H1 (cell line): Measurements from ENCODE around the gene RBM46. TPM values are rescaled to one million over a fixed set of nuclear protein-coding genes. Genes with fewer than 3 reads are reported as not detected.

ENCODE experiments used
- GABPA ChIP-seq: IDR thresholded peaks from 2 replicates; pipeline ENCODE4 v1.6.1; 2011; ENCODE audit warnings: mild to moderate bottlenecking, low read length, moderate library complexity, borderline replicate concordance; ENCODE audit not compliant: insufficient read depth
- KDM1A ChIP-seq: fragments of 200-600, 300-600 bp; sonication (generic); IDR thresholded peaks from 2 replicates; pipeline ENCODE4 v1.7.1; 2016; ENCODE audit warnings: mild to moderate bottlenecking, low read length, borderline replicate concordance
- PHF8 ChIP-seq: fragments of 200-600 bp; sonication (generic); conservative IDR thresholded peaks from 2 replicates; pipeline ENCODE4 v1.7.1; 2012; ENCODE audit warnings: low read depth, mild to moderate bottlenecking, inconsistent platforms, low read length, moderate library complexity
- POU5F1 ChIP-seq: IDR thresholded peaks from 2 replicates; pipeline ENCODE4 v1.6.1; 2011; ENCODE audit warnings: low read depth, mild to moderate bottlenecking, low read length, moderate library complexity
- SUZ12 ChIP-seq: fragments of 200-600 bp; sonication (generic); IDR thresholded peaks from 2 replicates; pipeline ENCODE4 v1.6.1; 2012; ENCODE audit warnings: mild to moderate bottlenecking, inconsistent platforms, low read length, moderate library complexity, mixed read lengths
- polyA plus RNA-seq, 7 experiments: library from polyadenylated mRNA; depleted of rRNA in 3 of 7; stranded (reverse) in 5 of 7; unstranded in 2 of 7; fragments of >200 nt in 5 of 7; fragments of 200-250 nt in 2 of 7; gene quantifications; 1 replicate in 5 of 7; 2 replicates in 1 of 7; 4 replicates in 1 of 7; pipeline versions ENCODE4 v1.2.1 to v1.2.3, GENCODE V29; 2011 to 2013; ENCODE audit warnings: missing spikeins in 2 of 7, mixed read lengths in 2 of 7
- total RNA-seq: library from RNA; stranded (reverse); fragmentation: NEBNext Ultra II Directional; extraction: Animal tissue kit (Norgen Biotek cat#: 25700); gene quantifications from 2 replicates; pipeline ENCODE4 v1.2.1, GENCODE V29; 2021
- TF ChIP-seq, protein P1 (sequence below): fragments of 300-600 bp; sonication (generic); IDR thresholded peaks from 2 replicates; pipeline ENCODE4 v1.7.1; 2012; ENCODE audit warnings: low read length, moderate library complexity, mild to moderate bottlenecking, inconsistent platforms; ENCODE audit not compliant: insufficient replicate concordance
- TF ChIP-seq, protein P2 (sequence below): IDR thresholded peaks from 2 replicates; pipeline ENCODE4 v1.6.1; 2012; ENCODE audit warnings: inconsistent platforms

The RBM46 gene
- total and polyA plus RNA-seq, 2 of the 8 experiments (the other 6 are each of a cell fraction or from before 2014, with no cell fraction given), result 0.12 to 0.54 TPM

DNA sequence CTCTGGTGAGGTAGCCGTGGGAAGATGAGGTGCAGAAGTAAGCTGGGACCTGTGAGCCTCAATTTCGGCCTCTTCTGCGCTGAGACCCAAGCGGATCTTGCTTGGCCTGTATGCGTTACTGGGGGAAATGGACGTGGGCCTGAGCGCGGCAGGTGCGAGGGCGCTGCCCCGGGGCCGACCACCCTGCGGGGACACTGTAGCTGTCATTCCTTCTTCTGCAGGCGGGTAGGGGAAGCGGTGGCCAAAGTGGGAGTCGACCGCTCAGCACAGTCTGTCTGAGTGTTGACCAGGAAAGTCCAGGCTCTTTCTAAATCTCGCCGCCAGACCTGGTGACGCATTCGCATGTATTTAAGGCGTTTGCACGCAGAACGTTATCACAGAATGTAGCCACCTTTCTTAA is 40.6 kb upstream of the RBM46 start (continued):
- TF ChIP-seq, protein P1, sequence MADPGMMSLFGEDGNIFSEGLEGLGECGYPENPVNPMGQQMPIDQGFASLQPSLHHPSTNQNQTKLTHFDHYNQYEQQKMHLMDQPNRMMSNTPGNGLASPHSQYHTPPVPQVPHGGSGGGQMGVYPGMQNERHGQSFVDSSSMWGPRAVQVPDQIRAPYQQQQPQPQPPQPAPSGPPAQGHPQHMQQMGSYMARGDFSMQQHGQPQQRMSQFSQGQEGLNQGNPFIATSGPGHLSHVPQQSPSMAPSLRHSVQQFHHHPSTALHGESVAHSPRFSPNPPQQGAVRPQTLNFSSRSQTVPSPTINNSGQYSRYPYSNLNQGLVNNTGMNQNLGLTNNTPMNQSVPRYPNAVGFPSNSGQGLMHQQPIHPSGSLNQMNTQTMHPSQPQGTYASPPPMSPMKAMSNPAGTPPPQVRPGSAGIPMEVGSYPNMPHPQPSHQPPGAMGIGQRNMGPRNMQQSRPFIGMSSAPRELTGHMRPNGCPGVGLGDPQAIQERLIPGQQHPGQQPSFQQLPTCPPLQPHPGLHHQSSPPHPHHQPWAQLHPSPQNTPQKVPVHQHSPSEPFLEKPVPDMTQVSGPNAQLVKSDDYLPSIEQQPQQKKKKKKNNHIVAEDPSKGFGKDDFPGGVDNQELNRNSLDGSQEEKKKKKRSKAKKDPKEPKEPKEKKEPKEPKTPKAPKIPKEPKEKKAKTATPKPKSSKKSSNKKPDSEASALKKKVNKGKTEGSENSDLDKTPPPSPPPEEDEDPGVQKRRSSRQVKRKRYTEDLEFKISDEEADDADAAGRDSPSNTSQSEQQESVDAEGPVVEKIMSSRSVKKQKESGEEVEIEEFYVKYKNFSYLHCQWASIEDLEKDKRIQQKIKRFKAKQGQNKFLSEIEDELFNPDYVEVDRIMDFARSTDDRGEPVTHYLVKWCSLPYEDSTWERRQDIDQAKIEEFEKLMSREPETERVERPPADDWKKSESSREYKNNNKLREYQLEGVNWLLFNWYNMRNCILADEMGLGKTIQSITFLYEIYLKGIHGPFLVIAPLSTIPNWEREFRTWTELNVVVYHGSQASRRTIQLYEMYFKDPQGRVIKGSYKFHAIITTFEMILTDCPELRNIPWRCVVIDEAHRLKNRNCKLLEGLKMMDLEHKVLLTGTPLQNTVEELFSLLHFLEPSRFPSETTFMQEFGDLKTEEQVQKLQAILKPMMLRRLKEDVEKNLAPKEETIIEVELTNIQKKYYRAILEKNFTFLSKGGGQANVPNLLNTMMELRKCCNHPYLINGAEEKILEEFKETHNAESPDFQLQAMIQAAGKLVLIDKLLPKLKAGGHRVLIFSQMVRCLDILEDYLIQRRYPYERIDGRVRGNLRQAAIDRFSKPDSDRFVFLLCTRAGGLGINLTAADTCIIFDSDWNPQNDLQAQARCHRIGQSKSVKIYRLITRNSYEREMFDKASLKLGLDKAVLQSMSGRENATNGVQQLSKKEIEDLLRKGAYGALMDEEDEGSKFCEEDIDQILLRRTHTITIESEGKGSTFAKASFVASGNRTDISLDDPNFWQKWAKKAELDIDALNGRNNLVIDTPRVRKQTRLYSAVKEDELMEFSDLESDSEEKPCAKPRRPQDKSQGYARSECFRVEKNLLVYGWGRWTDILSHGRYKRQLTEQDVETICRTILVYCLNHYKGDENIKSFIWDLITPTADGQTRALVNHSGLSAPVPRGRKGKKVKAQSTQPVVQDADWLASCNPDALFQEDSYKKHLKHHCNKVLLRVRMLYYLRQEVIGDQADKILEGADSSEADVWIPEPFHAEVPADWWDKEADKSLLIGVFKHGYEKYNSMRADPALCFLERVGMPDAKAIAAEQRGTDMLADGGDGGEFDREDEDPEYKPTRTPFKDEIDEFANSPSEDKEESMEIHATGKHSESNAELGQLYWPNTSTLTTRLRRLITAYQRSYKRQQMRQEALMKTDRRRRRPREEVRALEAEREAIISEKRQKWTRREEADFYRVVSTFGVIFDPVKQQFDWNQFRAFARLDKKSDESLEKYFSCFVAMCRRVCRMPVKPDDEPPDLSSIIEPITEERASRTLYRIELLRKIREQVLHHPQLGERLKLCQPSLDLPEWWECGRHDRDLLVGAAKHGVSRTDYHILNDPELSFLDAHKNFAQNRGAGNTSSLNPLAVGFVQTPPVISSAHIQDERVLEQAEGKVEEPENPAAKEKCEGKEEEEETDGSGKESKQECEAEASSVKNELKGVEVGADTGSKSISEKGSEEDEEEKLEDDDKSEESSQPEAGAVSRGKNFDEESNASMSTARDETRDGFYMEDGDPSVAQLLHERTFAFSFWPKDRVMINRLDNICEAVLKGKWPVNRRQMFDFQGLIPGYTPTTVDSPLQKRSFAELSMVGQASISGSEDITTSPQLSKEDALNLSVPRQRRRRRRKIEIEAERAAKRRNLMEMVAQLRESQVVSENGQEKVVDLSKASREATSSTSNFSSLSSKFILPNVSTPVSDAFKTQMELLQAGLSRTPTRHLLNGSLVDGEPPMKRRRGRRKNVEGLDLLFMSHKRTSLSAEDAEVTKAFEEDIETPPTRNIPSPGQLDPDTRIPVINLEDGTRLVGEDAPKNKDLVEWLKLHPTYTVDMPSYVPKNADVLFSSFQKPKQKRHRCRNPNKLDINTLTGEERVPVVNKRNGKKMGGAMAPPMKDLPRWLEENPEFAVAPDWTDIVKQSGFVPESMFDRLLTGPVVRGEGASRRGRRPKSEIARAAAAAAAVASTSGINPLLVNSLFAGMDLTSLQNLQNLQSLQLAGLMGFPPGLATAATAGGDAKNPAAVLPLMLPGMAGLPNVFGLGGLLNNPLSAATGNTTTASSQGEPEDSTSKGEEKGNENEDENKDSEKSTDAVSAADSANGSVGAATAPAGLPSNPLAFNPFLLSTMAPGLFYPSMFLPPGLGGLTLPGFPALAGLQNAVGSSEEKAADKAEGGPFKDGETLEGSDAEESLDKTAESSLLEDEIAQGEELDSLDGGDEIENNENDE, result no peak
- TF ChIP-seq SUZ12 (peak; percentile 37; the same call in 1 of the 2 replicates), GABPA (no peak), PHF8 (no peak), POU5F1 (no peak), KDM1A (no peak)
- TF ChIP-seq, protein P2, sequence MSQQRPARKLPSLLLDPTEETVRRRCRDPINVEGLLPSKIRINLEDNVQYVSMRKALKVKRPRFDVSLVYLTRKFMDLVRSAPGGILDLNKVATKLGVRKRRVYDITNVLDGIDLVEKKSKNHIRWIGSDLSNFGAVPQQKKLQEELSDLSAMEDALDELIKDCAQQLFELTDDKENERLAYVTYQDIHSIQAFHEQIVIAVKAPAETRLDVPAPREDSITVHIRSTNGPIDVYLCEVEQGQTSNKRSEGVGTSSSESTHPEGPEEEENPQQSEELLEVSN, result peak; percentile 39; the same call in 1 of the 2 replicates
